CD4-positive, alpha-beta T cell (primary cell): ENCODE results near the gene AGPAT4. TPM values are rescaled to one million over a fixed set of nuclear protein-coding genes. Genes with fewer than 3 reads are reported as not detected.

Experiments
- ATAC-seq: fragments of 200-7000 bp; cut with Tn5 transposase; one replicate; pipeline ENCODE4 v1.10.0; 2022; ENCODE audit warnings: mild to moderate bottlenecking; ENCODE audit not compliant: poor library complexity
- CTCF ChIA-PET: fragments of 350-600 bp; sonication (Branson Sonifier 250); formaldehyde crosslinking; loops from one replicate; lab custom pipeline; 2021; ENCODE audit warnings: antibody characterized with exemption, inconsistent platforms; lab: Charles Lee
- POLR2A ChIA-PET: fragments of 350-600 bp; sonication (Branson Sonifier 250); formaldehyde crosslinking; loops from one replicate; lab custom pipeline; 2021; ENCODE audit warnings: antibody characterized with exemption, inconsistent platforms; lab: Charles Lee
- DNase-seq, 14 experiments: peaks; one replicate each; pipeline ENCODE4 v3.0.0-alpha.2; 2013 to 2020; ENCODE audit warnings: mixed read lengths in 2 of 14
- H3K27ac ChIP-seq, 2 donors: one replicate each; pipeline versions ENCODE4 v1.5.1 to v1.7.0; 2013; ENCODE audit warnings: low read length in 2 of 2, low read depth in 1 of 2, mild to moderate bottlenecking in 1 of 2
- H3K27me3 ChIP-seq, 2 experiments: 1 replicate in 1 of 2; 2 replicates in 1 of 2; pipeline versions ENCODE4 v1.6.1 to v1.7.0; 2013; ENCODE audit warnings: low read length in 2 of 2, control low read depth in 1 of 2, mild to moderate bottlenecking in 1 of 2, moderate library complexity in 1 of 2; ENCODE audit not compliant: insufficient read depth in 2 of 2, control insufficient read depth in 1 of 2
- H3K36me3 ChIP-seq: one replicate; pipeline ENCODE4 v1.6.1; 2013; ENCODE audit warnings: low read length, control low read depth; ENCODE audit not compliant: insufficient read depth
- H3K4me1 ChIP-seq: one replicate; pipeline ENCODE4 v1.6.1; 2013; ENCODE audit warnings: low read length, control low read depth; ENCODE audit not compliant: insufficient read depth
- H3K4me3 ChIP-seq: one replicate; pipeline ENCODE4 v1.5.1; 2013; ENCODE audit warnings: mild to moderate bottlenecking, low read length, moderate library complexity
- H3K9me3 ChIP-seq, 2 experiments: 1 replicate in 1 of 2; 2 replicates in 1 of 2; pipeline versions ENCODE4 v1.6.1 to v1.7.0; 2013; ENCODE audit warnings: low read length in 2 of 2, mild to moderate bottlenecking in 2 of 2, control low read depth in 1 of 2, moderate library complexity in 1 of 2; ENCODE audit not compliant: control insufficient read depth in 1 of 2, insufficient read depth in 1 of 2
- H3K27ac Mint-ChIP-seq: one replicate; pipeline ENCODE4 v1.8.0; 2020; ENCODE audit warnings: mixed read lengths
- H3K27me3 Mint-ChIP-seq: one replicate; pipeline ENCODE4 v1.8.0; 2021; ENCODE audit warnings: mixed read lengths
- H3K36me3 Mint-ChIP-seq: one replicate; pipeline ENCODE4 v1.8.0; 2021; ENCODE audit warnings: low read depth, mixed read lengths
- H3K4me1 Mint-ChIP-seq: one replicate; pipeline ENCODE4 v1.8.0; 2021; ENCODE audit warnings: low read depth, mixed read lengths
- H3K4me3 Mint-ChIP-seq: one replicate; pipeline ENCODE4 v1.8.0; 2020; ENCODE audit warnings: mild to moderate bottlenecking, mixed read lengths
- H3K9me3 Mint-ChIP-seq: one replicate; pipeline ENCODE4 v1.8.0; 2020; ENCODE audit warnings: mixed read lengths
- intact Hi-C, 2 experiments: fragments of 100-400 bp; cut with DNase I in 1 of 2; cut with micrococcal nuclease in 1 of 2; formaldehyde crosslinking; loops; one replicate each; pipeline versions ENCODE4 v1.15.1 to v1.9.0; 2023 to 2025; cut with DNase I, micrococcal nuclease
- total RNA-seq, 174 experiments: library from RNA in 2 of 174; stranded (reverse) in 2 of 174; gene quantifications; one replicate each; pipeline ENCODE4 v1.2.3 and lab custom pipeline; 2021 to 2026
- TF ChIP-seq, protein P1 (sequence below): fragments of 200-600 bp; IDR thresholded peaks from one replicate; pipeline ENCODE4 v1.8.0; 2022; ENCODE audit warnings: antibody characterized with exemption, mild to moderate bottlenecking

AGPAT4 gene
- total RNA-seq, 2 experiments from 2014 or later: 2.8 to 4.8 TPM

GRCh38 chr6:161080263-161080970 lies 193.4 kb downstream of the AGPAT4 start:
- ChIA-PET POLR2A (interaction anchor here (0.6 to 1.3 kb wide), 5 partner anchors 30 to 149 kb away, joined by 3 to 4 read pairs (median 3); no protein-coding TSS in a partner anchor), CTCF (no interaction called here)
- peaks cover 56% of the 10 kb centered on the region for H3K36me3 ChIP-seq
- peaks cover 73% of the 10 kb centered on the region for H3K4me1 ChIP-seq
- Mint-ChIP-seq H3K4me1 (no peaks in the 10 kb centered on the region), H3K36me3 (peaks cover 5% of the 10 kb centered on the region), H3K27ac (no peak overlapping the region), H3K9me3 (no peaks in the 10 kb centered on the region), H3K27me3 (no peaks in the 10 kb centered on the region), H3K4me3 (no peak overlapping the region)
- no peaks in the 10 kb centered on the region for H3K9me3 ChIP-seq
- H3K27ac ChIP-seq: peak overlapping the region; percentile 19 to 66
- TF ChIP-seq, protein P1, sequence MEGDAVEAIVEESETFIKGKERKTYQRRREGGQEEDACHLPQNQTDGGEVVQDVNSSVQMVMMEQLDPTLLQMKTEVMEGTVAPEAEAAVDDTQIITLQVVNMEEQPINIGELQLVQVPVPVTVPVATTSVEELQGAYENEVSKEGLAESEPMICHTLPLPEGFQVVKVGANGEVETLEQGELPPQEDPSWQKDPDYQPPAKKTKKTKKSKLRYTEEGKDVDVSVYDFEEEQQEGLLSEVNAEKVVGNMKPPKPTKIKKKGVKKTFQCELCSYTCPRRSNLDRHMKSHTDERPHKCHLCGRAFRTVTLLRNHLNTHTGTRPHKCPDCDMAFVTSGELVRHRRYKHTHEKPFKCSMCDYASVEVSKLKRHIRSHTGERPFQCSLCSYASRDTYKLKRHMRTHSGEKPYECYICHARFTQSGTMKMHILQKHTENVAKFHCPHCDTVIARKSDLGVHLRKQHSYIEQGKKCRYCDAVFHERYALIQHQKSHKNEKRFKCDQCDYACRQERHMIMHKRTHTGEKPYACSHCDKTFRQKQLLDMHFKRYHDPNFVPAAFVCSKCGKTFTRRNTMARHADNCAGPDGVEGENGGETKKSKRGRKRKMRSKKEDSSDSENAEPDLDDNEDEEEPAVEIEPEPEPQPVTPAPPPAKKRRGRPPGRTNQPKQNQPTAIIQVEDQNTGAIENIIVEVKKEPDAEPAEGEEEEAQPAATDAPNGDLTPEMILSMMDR: no peak
- ATAC-seq: peak; percentile 39
- DNase-seq: peak in 5 of 14 experiments; percentile 14 to 75 (median 48)
- intact Hi-C loops: loop anchor here in 1 of 2 experiments (5.0 kb wide), 1 partner anchor 83 kb away; no protein-coding TSS in a partner anchor
- H3K27me3 ChIP-seq: no peaks in the 10 kb centered on the region
- H3K4me3 ChIP-seq: peak overlapping the region; percentile 30
